ENCODE data around the gene AGMAT.

Gene AGMAT

DNA sequence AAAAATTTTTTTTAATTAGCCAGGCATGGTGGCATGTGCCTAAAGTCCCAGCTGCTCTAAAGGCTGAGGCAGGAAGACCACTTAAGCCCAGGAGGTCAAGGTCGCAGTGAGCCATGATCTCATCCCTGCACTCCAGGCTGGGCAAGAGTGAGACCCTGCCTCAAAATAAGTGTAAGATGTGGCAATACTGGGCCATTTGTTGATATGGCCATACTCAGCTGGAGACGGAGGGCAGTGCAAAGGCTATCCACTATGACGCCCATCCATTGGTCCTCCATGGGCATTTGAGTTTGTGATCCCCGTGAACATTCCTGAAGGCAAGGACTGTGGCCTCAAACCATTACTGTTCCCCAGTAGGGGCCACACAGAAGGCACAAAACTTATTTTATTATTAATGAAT, 62.3 kb downstream of the AGMAT start:
- Histone ChIP-seq H3K9ac (ENCODE audit: low read length) (no peak overlapping the region), H3K79me2 (ENCODE audit: low read length) (peaks cover 16% of the 10 kb centered on the region), H3K27ac (ENCODE audit: low read length) (no peak overlapping the region), H3K36me3 (replicated peaks; ENCODE audit: insufficient read depth, low read length) (no peaks in the 10 kb centered on the region), H3K9me2 (replicated peaks; ENCODE audit: insufficient read depth, low read length) (no peaks in the 10 kb centered on the region), H4K20me1 (ENCODE audit: insufficient read depth, low read length) (no peaks in the 10 kb centered on the region), H2AFZ (ENCODE audit: low read length) (no peak overlapping the region), H3K4me2 (ENCODE audit: low read depth, low read length) (no peak overlapping the region), H3K27me3 (replicated peaks; ENCODE audit: insufficient read depth, low read length) (no peaks in the 10 kb centered on the region), H3K9me3 (replicated peaks; ENCODE audit: insufficient read depth, low read length) (no peaks in the 10 kb centered on the region), H3F3A (ENCODE audit: insufficient read depth, low read length) (peaks cover 10% of the 10 kb centered on the region), H3K4me3 (ENCODE audit: low read length) (no peak overlapping the region), H3K4me1 (ENCODE audit: low read length) (peaks cover 13% of the 10 kb centered on the region)
- no peak for DNase-seq
- TF ChIP-seq EZH2phosphoT487 (IDR thresholded peaks at IDR 0.05; ENCODE audit: low read length) (no peak), EZH2 (optimal IDR thresholded peaks at IDR 0.05; ENCODE audit: low read depth, low read length) (no peak)
- TF ChIP-seq, protein P1, sequence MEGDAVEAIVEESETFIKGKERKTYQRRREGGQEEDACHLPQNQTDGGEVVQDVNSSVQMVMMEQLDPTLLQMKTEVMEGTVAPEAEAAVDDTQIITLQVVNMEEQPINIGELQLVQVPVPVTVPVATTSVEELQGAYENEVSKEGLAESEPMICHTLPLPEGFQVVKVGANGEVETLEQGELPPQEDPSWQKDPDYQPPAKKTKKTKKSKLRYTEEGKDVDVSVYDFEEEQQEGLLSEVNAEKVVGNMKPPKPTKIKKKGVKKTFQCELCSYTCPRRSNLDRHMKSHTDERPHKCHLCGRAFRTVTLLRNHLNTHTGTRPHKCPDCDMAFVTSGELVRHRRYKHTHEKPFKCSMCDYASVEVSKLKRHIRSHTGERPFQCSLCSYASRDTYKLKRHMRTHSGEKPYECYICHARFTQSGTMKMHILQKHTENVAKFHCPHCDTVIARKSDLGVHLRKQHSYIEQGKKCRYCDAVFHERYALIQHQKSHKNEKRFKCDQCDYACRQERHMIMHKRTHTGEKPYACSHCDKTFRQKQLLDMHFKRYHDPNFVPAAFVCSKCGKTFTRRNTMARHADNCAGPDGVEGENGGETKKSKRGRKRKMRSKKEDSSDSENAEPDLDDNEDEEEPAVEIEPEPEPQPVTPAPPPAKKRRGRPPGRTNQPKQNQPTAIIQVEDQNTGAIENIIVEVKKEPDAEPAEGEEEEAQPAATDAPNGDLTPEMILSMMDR (IDR thresholded peaks at IDR 0.05; ENCODE audit: low read length), result no peak

All from MM.1S (cell line).